ENCODE results near the gene FRS2. TPM values are rescaled to one million over a fixed set of nuclear protein-coding genes. Genes with fewer than 3 reads are reported as not detected.

Gene FRS2
- total and polyA plus RNA-seq, 9 donors = 15.5 to 64.2 (median 43.2) TPM

GRCh38 chr12:69578283-69578682 is 108.1 kb downstream of the FRS2 start:
- TF ChIP-seq CTCF (IDR thresholded peaks at IDR 0.05) = no peak
- TF ChIP-seq POLR2A (IDR thresholded peaks at IDR 0.05) = no peak
- DNase-seq = no peak
- no peak overlapping the region for H3K4me3 ChIP-seq
- intact Hi-C loops (cut with DNase I) = loop anchor here in 2 of 4 donors (10.0 kb wide), 2 partner anchors 113 to 193 kb away; no protein-coding TSS in a partner anchor
- WGBS, 3 donors = 92 to 95% (median 92%) methylated on average over 2 of the region's 2 CpGs
- H3K9me3 ChIP-seq = no peaks in the 10 kb centered on the region
- no peaks in the 10 kb centered on the region for H3K27me3 ChIP-seq
- no peaks in the 10 kb centered on the region for H3K36me3 ChIP-seq
- no peaks in the 10 kb centered on the region for H3K4me1 ChIP-seq (ENCODE audit: insufficient read depth)
- H3K27ac ChIP-seq = no peak overlapping the region

DNA sequence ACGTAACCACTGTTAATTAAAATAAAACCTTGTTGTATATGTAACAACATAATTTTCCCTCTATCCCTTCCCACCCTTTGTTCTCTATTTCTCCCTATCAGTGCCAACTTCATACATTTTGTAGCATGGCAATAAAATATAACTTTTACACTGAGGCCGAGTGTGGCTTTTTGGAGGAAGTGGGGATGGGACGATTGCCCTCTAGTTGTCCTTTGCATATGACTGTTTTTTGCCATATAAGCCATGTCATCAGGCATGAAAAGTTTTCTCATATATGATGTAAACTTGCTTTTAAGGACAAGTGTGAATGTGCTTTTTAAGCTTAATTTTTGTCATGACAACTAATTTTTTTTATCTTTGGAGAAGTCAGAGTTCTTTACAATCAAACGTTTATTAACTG is 108.8 kb downstream of the FRS2 start:
- H3K9me3 ChIP-seq = no peaks in the 10 kb centered on the region
- H3K27me3 ChIP-seq = no peaks in the 10 kb centered on the region
- no peaks in the 10 kb centered on the region for H3K36me3 ChIP-seq
- no peak overlapping the region for H3K4me3 ChIP-seq
- DNase-seq = no peak
- WGBS, 3 donors = 77 to 80% (median 78%) methylated on average over 4 of the region's 4 CpGs
- no peaks in the 10 kb centered on the region for H3K4me1 ChIP-seq (ENCODE audit: insufficient read depth)
- intact Hi-C loops (cut with DNase I) = loop anchor here in 2 of 4 donors (10.0 kb wide), 2 partner anchors 114 to 194 kb away; no protein-coding TSS in a partner anchor
- TF ChIP-seq EP300 (IDR thresholded peaks at IDR 0.05) = no peak
- TF ChIP-seq POLR2A (IDR thresholded peaks at IDR 0.05) = no peak
- no peak for TF ChIP-seq CTCF (IDR thresholded peaks at IDR 0.05)
- H3K27ac ChIP-seq = no peak overlapping the region

GRCh38 chr12:69580074-69580473 is 109.9 kb downstream of the FRS2 start:
- Histone ChIP-seq H3K27me3 (no peaks in the 10 kb centered on the region), H3K4me1 (ENCODE audit: insufficient read depth) (no peaks in the 10 kb centered on the region), H3K27ac (no peak overlapping the region), H3K36me3 (no peaks in the 10 kb centered on the region), H3K9me3 (no peaks in the 10 kb centered on the region), H3K4me3 (no peak overlapping the region)
- 97 to 100% (median 98%) methylated on average over 1 of the region's 1 CpG for WGBS, 3 donors
- DNase-seq = no peak
- TF ChIP-seq POLR2A (IDR thresholded peaks at IDR 0.05) (no peak), CTCF (IDR thresholded peaks at IDR 0.05) (no peak), EP300 (IDR thresholded peaks at IDR 0.05) (no peak)
- intact Hi-C loops (cut with DNase I) = no loop called here

DNA sequence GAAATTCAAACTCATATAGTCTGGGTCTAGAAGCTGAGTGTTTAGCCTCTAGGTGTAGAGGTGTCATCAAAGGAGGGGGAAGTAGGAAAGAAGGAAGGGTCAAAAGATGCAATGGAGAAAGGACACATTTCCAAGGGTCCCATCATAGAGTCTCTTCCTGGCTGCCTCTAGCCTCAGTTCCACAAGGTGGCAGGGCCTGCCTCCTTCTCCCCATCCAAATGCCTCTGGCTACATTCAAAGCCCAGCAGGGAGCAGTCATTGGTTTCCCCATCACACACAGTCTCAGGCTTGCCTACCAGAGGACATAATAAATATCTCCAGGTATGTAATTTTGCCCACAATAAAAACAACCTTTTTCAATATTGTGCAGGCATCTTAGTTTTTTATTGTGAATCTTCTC is 113.0 kb downstream of the FRS2 start:
- H3K27me3 ChIP-seq = no peaks in the 10 kb centered on the region
- no peak overlapping the region for H3K4me3 ChIP-seq
- H3K36me3 ChIP-seq = no peaks in the 10 kb centered on the region
- TF ChIP-seq CTCF (IDR thresholded peaks at IDR 0.05) (no peak), EP300 (IDR thresholded peaks at IDR 0.05) (no peak), POLR2A (IDR thresholded peaks at IDR 0.05) (no peak)
- DNase-seq = no peak
- peaks cover 3% of the 10 kb centered on the region for H3K4me1 ChIP-seq (ENCODE audit: insufficient read depth)
- intact Hi-C loops (cut with DNase I) = no loop called here
- H3K27ac ChIP-seq = no peak overlapping the region
- H3K9me3 ChIP-seq = no peaks in the 10 kb centered on the region

Measured in ovary (tissue), 9 donors.